HepG2 (cell line): ENCODE measurements around the gene SUSD2. TPM values are rescaled to one million over a fixed set of nuclear protein-coding genes. Genes with fewer than 3 reads are reported as not detected.

Experiments
- AHR ChIP-seq: IDR thresholded peaks from 2 replicates; pipeline ENCODE4 v1.6.1; 2018; ENCODE audit warnings: missing genetic modification reagents, missing compliant biosample characterization
- CCDC6 ChIP-seq: sonication (generic); formaldehyde crosslinking; IDR thresholded peaks from 2 replicates; pipeline ENCODE4 v1.8.1; 2022; ENCODE audit warnings: mild to moderate bottlenecking, missing genetic modification reagents, moderate library complexity
- DNMT1 ChIP-seq: sonication (generic); formaldehyde crosslinking; IDR thresholded peaks from 2 replicates; pipeline ENCODE4 v1.5.1; 2020; ENCODE audit warnings: mild to moderate bottlenecking, missing genetic modification reagents
- FOSL2 ChIP-seq: sonication (generic); formaldehyde crosslinking; IDR thresholded peaks from 2 replicates; pipeline ENCODE4 v1.4.0; 2020; ENCODE audit warnings: missing genetic modification reagents
- FOXK1 ChIP-seq: sonication (generic); formaldehyde crosslinking; IDR thresholded peaks from 2 replicates; pipeline ENCODE4 v1.4.0; 2020; ENCODE audit warnings: low read depth, missing genetic modification reagents, borderline replicate concordance
- MTA3 ChIP-seq: sonication (generic); formaldehyde crosslinking; IDR thresholded peaks from 2 replicates; pipeline ENCODE4 v1.4.0; 2020; ENCODE audit warnings: missing genetic modification reagents
- STAT5B ChIP-seq: sonication (generic); formaldehyde crosslinking; IDR thresholded peaks from 2 replicates; pipeline ENCODE4 v1.4.0; 2020; ENCODE audit warnings: missing genetic modification reagents
- TBX3 ChIP-seq: fragments of 450-650 bp; IDR thresholded peaks from 2 replicates; pipeline ENCODE4 v1.6.1; 2017; ENCODE audit warnings: antibody characterized with exemption, mild to moderate bottlenecking, inconsistent platforms, borderline replicate concordance
- ZC3H13 ChIP-seq: sonication (generic); formaldehyde crosslinking; IDR thresholded peaks from 2 replicates; pipeline ENCODE4 v1.8.1; 2023; ENCODE audit warnings: mild to moderate bottlenecking, missing genetic modification reagents, moderate library complexity
- ZFP36L2 ChIP-seq: sonication (generic); formaldehyde crosslinking; IDR thresholded peaks from 2 replicates; pipeline ENCODE4 v1.4.0; 2020; ENCODE audit warnings: missing genetic modification reagents
- ZFX ChIP-seq: sonication (generic); formaldehyde crosslinking; IDR thresholded peaks from 2 replicates; pipeline ENCODE4 v1.4.0; 2020; ENCODE audit warnings: mild to moderate bottlenecking, low read depth, missing genetic modification reagents, moderate library complexity
- ZKSCAN5 ChIP-seq: sonication (generic); formaldehyde crosslinking; IDR thresholded peaks from 2 replicates; pipeline ENCODE4 v1.5.1; 2020; ENCODE audit warnings: mild to moderate bottlenecking, missing genetic modification reagents
- ZNF224 ChIP-seq: sonication (generic); formaldehyde crosslinking; IDR thresholded peaks from 2 replicates; pipeline ENCODE4 v1.5.0; 2020; ENCODE audit warnings: mild to moderate bottlenecking, missing genetic modification reagents
- ZNF562 ChIP-seq: sonication (generic); formaldehyde crosslinking; IDR thresholded peaks from 2 replicates; pipeline ENCODE4 v1.8.0; 2022; ENCODE audit warnings: missing genetic modification reagents, borderline replicate concordance
- ZNF567 ChIP-seq: sonication (generic); formaldehyde crosslinking; IDR thresholded peaks from 2 replicates; pipeline ENCODE4 v1.8.1; 2023; ENCODE audit warnings: mild to moderate bottlenecking, missing genetic modification reagents, borderline replicate concordance
- ZNF768 ChIP-seq: sonication (generic); formaldehyde crosslinking; IDR thresholded peaks from 2 replicates; pipeline ENCODE4 v1.4.0; 2020; ENCODE audit warnings: missing genetic modification reagents
- polyA plus RNA-seq, 8 experiments: library from polyadenylated mRNA; depleted of rRNA in 3 of 8; stranded (reverse) in 7 of 8; unstranded in 1 of 8; fragments of >200 nt; fragmentation: Illumina TruSeq in 4 of 8; extraction: Trizol in 4 of 8; gene quantifications; 2 replicates each; pipeline versions ENCODE4 v1.2.1 to v1.2.3, GENCODE V29; 2011 to 2016; ENCODE audit warnings: low read depth in 4 of 8, missing spikeins in 1 of 8, mixed read lengths in 1 of 8; ENCODE audit not compliant: insufficient read depth in 1 of 8
- total RNA-seq, 5 experiments: library from RNA; depleted of rRNA; stranded (reverse); fragments of >200 nt; fragmentation: Illumina TruSeq; extraction: Trizol; gene quantifications; 2 replicates each; pipeline ENCODE4 v1.2.3, GENCODE V29; 2016; ENCODE audit warnings: low read depth in 1 of 5
- TF ChIP-seq, protein P1 (sequence below): sonication (generic); formaldehyde crosslinking; conservative IDR thresholded peaks from 2 replicates; pipeline ENCODE4 v1.5.0; 2020; ENCODE audit warnings: missing genetic modification reagents
- TF ChIP-seq, protein P2 (sequence below): sonication (generic); formaldehyde crosslinking; IDR thresholded peaks from 2 replicates; pipeline ENCODE4 v1.9.0; 2022; ENCODE audit warnings: missing genetic modification reagents, mild to moderate bottlenecking, borderline replicate concordance
- TF ChIP-seq, protein P3 (sequence below): sonication (generic); formaldehyde crosslinking; IDR thresholded peaks from 2 replicates; pipeline ENCODE4 v1.8.1; 2023; ENCODE audit warnings: mild to moderate bottlenecking, moderate library complexity, missing genetic modification reagents
- TF ChIP-seq, protein P4 (sequence below): sonication (generic); formaldehyde crosslinking; IDR thresholded peaks from 2 replicates; pipeline ENCODE4 v1.8.1; 2023; ENCODE audit warnings: mild to moderate bottlenecking, inconsistent platforms, moderate library complexity, missing genetic modification reagents, borderline replicate concordance
- TF ChIP-seq, protein P5 (sequence below): IDR thresholded peaks from 2 replicates; pipeline ENCODE4 v1.6.1; 2016; ENCODE audit warnings: low read depth
- TF ChIP-seq, protein P6 (sequence below): fragments of 450-650 bp; IDR thresholded peaks from 2 replicates; pipeline ENCODE4 v1.6.1; 2017

Gene SUSD2
- total and polyA plus RNA-seq, 2 of the 13 experiments (the other 11 are each of a cell fraction or from before 2014, with no cell fraction given), result 2.1 to 11.0 TPM

DNA sequence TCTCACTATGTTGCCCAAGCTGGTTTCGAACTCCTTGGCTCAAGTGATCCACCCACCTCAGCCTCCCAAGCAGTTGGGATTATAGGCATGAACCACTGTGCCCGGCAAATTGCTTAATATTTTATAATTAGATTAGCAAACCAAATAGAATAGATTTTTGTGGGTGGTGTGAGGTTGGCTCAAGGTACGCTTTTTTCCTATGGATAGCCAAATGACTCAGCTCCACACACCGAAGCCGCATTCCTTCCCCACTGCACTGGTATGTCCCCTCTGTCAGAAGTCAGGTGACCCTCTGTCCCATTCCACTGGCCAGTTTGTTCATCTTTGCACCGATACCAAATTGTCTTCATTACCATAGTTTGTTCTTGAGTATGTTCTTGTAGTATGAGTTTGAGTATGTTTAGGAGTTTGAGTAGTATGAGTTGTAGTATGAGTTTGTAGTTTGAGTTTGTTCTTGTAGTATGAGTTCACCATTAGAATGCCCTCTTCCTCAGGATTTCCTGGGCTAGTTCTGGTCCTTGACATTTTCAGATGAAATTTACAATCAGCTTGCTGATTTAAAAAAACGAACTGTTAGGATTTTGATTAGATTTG lies 19.4 kb downstream of the SUSD2 start (continued):
- TF ChIP-seq MTA3 (CRISPR knock-in tag), result no peak
- no peak for TF ChIP-seq DNMT1 (CRISPR knock-in tag)
- no peak for TF ChIP-seq ZNF567
- TF ChIP-seq, protein P1, sequence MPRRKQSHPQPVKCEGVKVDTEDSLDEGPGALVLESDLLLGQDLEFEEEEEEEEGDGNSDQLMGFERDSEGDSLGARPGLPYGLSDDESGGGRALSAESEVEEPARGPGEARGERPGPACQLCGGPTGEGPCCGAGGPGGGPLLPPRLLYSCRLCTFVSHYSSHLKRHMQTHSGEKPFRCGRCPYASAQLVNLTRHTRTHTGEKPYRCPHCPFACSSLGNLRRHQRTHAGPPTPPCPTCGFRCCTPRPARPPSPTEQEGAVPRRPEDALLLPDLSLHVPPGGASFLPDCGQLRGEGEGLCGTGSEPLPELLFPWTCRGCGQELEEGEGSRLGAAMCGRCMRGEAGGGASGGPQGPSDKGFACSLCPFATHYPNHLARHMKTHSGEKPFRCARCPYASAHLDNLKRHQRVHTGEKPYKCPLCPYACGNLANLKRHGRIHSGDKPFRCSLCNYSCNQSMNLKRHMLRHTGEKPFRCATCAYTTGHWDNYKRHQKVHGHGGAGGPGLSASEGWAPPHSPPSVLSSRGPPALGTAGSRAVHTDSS (CRISPR knock-in tag), result no peak
- TF ChIP-seq FOXK1, result no peak
- TF ChIP-seq CCDC6 (CRISPR knock-in tag), result no peak
- no peak for TF ChIP-seq ZNF768 (CRISPR knock-in tag)
- no peak for TF ChIP-seq STAT5B (CRISPR knock-in tag)
- TF ChIP-seq ZNF562 (CRISPR knock-in tag), result no peak
- no peak for TF ChIP-seq ZFX (CRISPR knock-in tag)
- TF ChIP-seq, protein P2, sequence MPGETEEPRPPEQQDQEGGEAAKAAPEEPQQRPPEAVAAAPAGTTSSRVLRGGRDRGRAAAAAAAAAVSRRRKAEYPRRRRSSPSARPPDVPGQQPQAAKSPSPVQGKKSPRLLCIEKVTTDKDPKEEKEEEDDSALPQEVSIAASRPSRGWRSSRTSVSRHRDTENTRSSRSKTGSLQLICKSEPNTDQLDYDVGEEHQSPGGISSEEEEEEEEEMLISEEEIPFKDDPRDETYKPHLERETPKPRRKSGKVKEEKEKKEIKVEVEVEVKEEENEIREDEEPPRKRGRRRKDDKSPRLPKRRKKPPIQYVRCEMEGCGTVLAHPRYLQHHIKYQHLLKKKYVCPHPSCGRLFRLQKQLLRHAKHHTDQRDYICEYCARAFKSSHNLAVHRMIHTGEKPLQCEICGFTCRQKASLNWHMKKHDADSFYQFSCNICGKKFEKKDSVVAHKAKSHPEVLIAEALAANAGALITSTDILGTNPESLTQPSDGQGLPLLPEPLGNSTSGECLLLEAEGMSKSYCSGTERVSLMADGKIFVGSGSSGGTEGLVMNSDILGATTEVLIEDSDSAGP, result no peak
- no peak for TF ChIP-seq ZKSCAN5
- no peak for TF ChIP-seq ZC3H13 (CRISPR knock-in tag)
- TF ChIP-seq ZNF224 (CRISPR knock-in tag), result no peak
- peak; percentile 83 for TF ChIP-seq FOSL2
- TF ChIP-seq, protein P3, sequence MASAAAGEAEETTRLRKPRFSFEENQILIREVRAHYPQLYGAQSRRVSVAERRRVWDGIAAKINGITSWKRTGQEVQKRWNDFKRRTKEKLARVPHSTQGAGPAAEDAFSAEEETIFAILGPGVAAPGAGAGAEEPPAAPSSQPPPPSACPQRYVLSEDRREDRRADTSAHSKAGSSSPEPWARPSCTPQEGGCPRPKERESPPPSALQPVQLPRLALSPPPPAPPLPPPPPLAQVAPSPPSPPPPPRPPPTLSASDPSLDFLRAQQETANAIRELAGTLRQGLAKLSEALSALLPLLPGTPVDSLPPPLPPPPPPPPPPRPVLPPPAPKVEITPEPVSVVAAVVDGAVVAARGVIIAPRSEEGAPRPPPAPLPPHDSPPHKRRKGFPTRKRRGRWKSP (CRISPR knock-in tag), result no peak
- TF ChIP-seq, protein P4, sequence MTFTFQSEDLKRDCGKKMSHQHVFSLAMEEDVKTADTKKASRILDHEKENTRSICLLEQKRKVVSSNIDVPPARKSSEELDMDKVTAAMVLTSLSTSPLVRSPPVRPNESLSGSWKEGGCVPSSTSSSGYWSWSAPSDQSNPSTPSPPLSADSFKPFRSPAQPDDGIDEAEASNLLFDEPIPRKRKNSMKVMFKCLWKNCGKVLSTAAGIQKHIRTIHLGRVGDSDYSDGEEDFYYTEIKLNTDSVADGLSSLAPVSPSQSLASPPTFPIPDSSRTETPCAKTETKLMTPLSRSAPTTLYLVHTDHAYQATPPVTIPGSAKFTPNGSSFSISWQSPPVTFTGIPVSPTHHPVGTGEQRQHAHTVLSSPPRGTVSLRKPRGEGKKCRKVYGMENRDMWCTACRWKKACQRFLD (CRISPR knock-in tag), result no peak
- no peak; the same call in 1 of the 2 replicates for TF ChIP-seq TBX3
- TF ChIP-seq ZFP36L2, result no peak
- TF ChIP-seq, protein P5, sequence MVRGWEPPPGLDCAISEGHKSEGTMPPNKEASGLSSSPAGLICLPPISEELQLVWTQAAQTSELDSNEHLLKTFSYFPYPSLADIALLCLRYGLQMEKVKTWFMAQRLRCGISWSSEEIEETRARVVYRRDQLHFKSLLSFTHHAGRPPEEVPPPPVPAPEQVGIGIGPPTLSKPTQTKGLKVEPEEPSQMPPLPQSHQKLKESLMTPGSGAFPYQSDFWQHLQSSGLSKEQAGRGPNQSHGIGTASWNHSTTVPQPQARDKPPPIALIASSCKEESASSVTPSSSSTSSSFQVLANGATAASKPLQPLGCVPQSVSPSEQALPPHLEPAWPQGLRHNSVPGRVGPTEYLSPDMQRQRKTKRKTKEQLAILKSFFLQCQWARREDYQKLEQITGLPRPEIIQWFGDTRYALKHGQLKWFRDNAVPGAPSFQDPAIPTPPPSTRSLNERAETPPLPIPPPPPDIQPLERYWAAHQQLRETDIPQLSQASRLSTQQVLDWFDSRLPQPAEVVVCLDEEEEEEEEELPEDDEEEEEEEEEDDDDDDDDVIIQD (CRISPR knock-in tag), result 0 out of 2 replicates have a peak, but pooled peaks have one; percentile 25
- TF ChIP-seq AHR (CRISPR knock-in tag), result no peak
- TF ChIP-seq, protein P6, sequence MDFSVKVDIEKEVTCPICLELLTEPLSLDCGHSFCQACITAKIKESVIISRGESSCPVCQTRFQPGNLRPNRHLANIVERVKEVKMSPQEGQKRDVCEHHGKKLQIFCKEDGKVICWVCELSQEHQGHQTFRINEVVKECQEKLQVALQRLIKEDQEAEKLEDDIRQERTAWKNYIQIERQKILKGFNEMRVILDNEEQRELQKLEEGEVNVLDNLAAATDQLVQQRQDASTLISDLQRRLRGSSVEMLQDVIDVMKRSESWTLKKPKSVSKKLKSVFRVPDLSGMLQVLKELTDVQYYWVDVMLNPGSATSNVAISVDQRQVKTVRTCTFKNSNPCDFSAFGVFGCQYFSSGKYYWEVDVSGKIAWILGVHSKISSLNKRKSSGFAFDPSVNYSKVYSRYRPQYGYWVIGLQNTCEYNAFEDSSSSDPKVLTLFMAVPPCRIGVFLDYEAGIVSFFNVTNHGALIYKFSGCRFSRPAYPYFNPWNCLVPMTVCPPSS, result no peak
